IMR-90 (cell line): ENCODE results near the gene CAP2. TPM values are rescaled to one million over a fixed set of nuclear protein-coding genes. Genes with fewer than 3 reads are reported as not detected.

ENCODE experiments used
- ATAC-seq: fragments of 200-7000 bp; cut with Tn5 transposase; 2 replicates; pipeline ENCODE4 v1.9.1; 2020; ENCODE audit warnings: low read depth, mild to moderate bottlenecking, moderate library complexity
- BruUV-seq: library from RNA; stranded (reverse); fragments of 400-500 nt; replicated peaks from 2 replicates; lab custom pipeline; 2021; lab: Mats Ljungman, UMichigan
- CTCF ChIA-PET: fragments of 300-600 bp; formaldehyde crosslinking; extraction: SDS; loops from one replicate; lab custom pipeline; 2021; ENCODE audit warnings: antibody characterized with exemption; lab: Yijun Ruan, JAX
- POLR2A ChIA-PET: fragments of 300-600 bp; sonication (Branson Sonifier 250); formaldehyde crosslinking; loops from one replicate; lab custom pipeline; 2022; ENCODE audit warnings: antibody characterized with exemption; ENCODE audit not compliant: unreplicated experiment; lab: Charles Lee
- DNase-seq: peaks from one replicate; pipeline ENCODE4 v3.0.0; 2013
- H2AFZ ChIP-seq: replicated peaks from 2 replicates; pipeline ENCODE3; 2013; ENCODE audit warnings: low read length, mild to moderate bottlenecking; ENCODE audit not compliant: poor library complexity
- H2AK5ac ChIP-seq: 2 replicates; pipeline ENCODE4 v1.6.1; 2013; ENCODE audit warnings: low read depth, low read length, inconsistent platforms
- H2AK9ac ChIP-seq: replicated peaks from 2 replicates; pipeline ENCODE3; 2013; ENCODE audit warnings: mild to moderate bottlenecking, low read depth, low read length, moderate library complexity; ENCODE audit not compliant: poor library complexity
- H2BK120ac ChIP-seq: 2 replicates; pipeline ENCODE4 v1.6.1; 2013; ENCODE audit warnings: low read depth, low read length, inconsistent platforms
- H2BK15ac ChIP-seq: 3 replicates; pipeline ENCODE4 v1.6.1; 2013; ENCODE audit warnings: low read depth, low read length, inconsistent platforms
- H2BK20ac ChIP-seq: 2 replicates; pipeline ENCODE4 v1.6.1; 2013; ENCODE audit warnings: low read depth, mild to moderate bottlenecking, inconsistent platforms, low read length, moderate library complexity
- H2BK5ac ChIP-seq: 2 replicates; pipeline ENCODE4 v1.6.1; 2013; ENCODE audit warnings: mild to moderate bottlenecking, low read depth, low read length, inconsistent platforms; ENCODE audit not compliant: poor library complexity, severe bottlenecking
- H3K14ac ChIP-seq: replicated peaks from 2 replicates; pipeline ENCODE4 v1.6.1; 2013; ENCODE audit warnings: low read depth, low read length, inconsistent platforms
- H3K18ac ChIP-seq: 2 replicates; pipeline ENCODE4 v1.6.1; 2013; ENCODE audit warnings: low read depth, low read length, control low read depth
- H3K23ac ChIP-seq: 2 replicates; pipeline ENCODE4 v1.6.1; 2013; ENCODE audit warnings: low read depth, low read length, inconsistent platforms
- H3K27ac ChIP-seq: 2 replicates; pipeline ENCODE4 v1.5.1; 2013; ENCODE audit warnings: mild to moderate bottlenecking, control low read depth, low read length; ENCODE audit not compliant: insufficient read depth
- H3K27me3 ChIP-seq: 2 replicates; pipeline ENCODE4 v1.6.1; 2013; ENCODE audit warnings: low read length; ENCODE audit not compliant: control insufficient read depth, insufficient read depth
- H3K36me3 ChIP-seq: 2 replicates; pipeline ENCODE4 v1.6.1; 2013; ENCODE audit warnings: low read length, mixed read lengths; ENCODE audit not compliant: control insufficient read depth, insufficient read depth
- H3K4ac ChIP-seq: 2 replicates; pipeline ENCODE4 v1.6.1; 2013; ENCODE audit warnings: low read depth, low read length, inconsistent platforms
- H3K4me1 ChIP-seq: 2 replicates; pipeline ENCODE4 v1.6.1; 2013; ENCODE audit warnings: low read length, mixed read lengths; ENCODE audit not compliant: control insufficient read depth, insufficient read depth
- H3K4me2 ChIP-seq: 2 replicates; pipeline ENCODE4 v1.6.1; 2013; ENCODE audit warnings: low read depth, mild to moderate bottlenecking, control low read depth, low read length, moderate library complexity
- H3K4me3 ChIP-seq: 2 replicates; pipeline ENCODE4 v1.5.1; 2013; ENCODE audit warnings: low read depth, mild to moderate bottlenecking, control low read depth, low read length, moderate library complexity; ENCODE audit not compliant: insufficient read depth
- H3K56ac ChIP-seq: 2 replicates; pipeline ENCODE4 v1.6.1; 2013; ENCODE audit warnings: low read length, inconsistent platforms; ENCODE audit not compliant: insufficient read depth; ENCODE audit errors: extremely low read depth
- H3K79me1 ChIP-seq, 2 experiments: 2 replicates each; pipeline ENCODE4 v1.6.1; 2013; ENCODE audit warnings: low read length in 2 of 2, inconsistent platforms in 1 of 2, low read depth in 1 of 2
- H3K9ac ChIP-seq: 2 replicates; pipeline ENCODE4 v1.6.1; 2013; ENCODE audit warnings: low read depth, low read length, control low read depth
- H3K9me1 ChIP-seq: 2 replicates; pipeline ENCODE4 v1.6.1; 2013; ENCODE audit warnings: low read length, inconsistent platforms; ENCODE audit not compliant: insufficient read depth
- H3K9me3 ChIP-seq: 2 replicates; pipeline ENCODE4 v1.6.1; 2013; ENCODE audit warnings: low read length; ENCODE audit not compliant: control insufficient read depth, insufficient read depth
- H4K20me1 ChIP-seq: 2 replicates; pipeline ENCODE4 v1.6.1; 2013; ENCODE audit warnings: low read length, inconsistent platforms; ENCODE audit not compliant: insufficient read depth
- H4K5ac ChIP-seq: 2 replicates; pipeline ENCODE4 v1.6.1; 2013; ENCODE audit warnings: mild to moderate bottlenecking, low read depth, low read length, control low read depth
- H4K8ac ChIP-seq, 2 experiments: 2 replicates each; pipeline ENCODE4 v1.6.1; 2013; ENCODE audit warnings: low read depth in 2 of 2, low read length in 2 of 2, control low read depth in 1 of 2, inconsistent platforms in 1 of 2
- H4K91ac ChIP-seq: 2 replicates; pipeline ENCODE4 v1.6.1; 2013; ENCODE audit warnings: low read depth, low read length, inconsistent platforms; ENCODE audit not compliant: insufficient read depth
- BHLHE40 ChIP-seq: fragments of 150-350 bp; IDR thresholded peaks from 2 replicates; pipeline ENCODE4 v1.6.1; 2016; ENCODE audit warnings: mild to moderate bottlenecking, low read depth, low read length
- CEBPB ChIP-seq: IDR thresholded peaks from 2 replicates; pipeline ENCODE4 v1.6.1; 2012; ENCODE audit warnings: low read depth, low read length, improper control_type of control experiment
- CHD1 ChIP-seq: IDR thresholded peaks from 2 replicates; pipeline ENCODE4 v1.6.1; 2012; ENCODE audit warnings: low read depth, low read length, improper control_type of control experiment
- CTCF ChIP-seq: conservative IDR thresholded peaks from 2 replicates; pipeline ENCODE4 v1.5.1; 2012; ENCODE audit warnings: mild to moderate bottlenecking, low read depth, low read length, improper control_type of control experiment
- ELK1 ChIP-seq: fragments of 150-350 bp; IDR thresholded peaks from 2 replicates; pipeline ENCODE4 v1.6.1; 2016; ENCODE audit warnings: low read depth, mild to moderate bottlenecking, low read length, moderate library complexity, borderline replicate concordance
- FOS ChIP-seq: fragments of 150-350 bp; IDR thresholded peaks from 2 replicates; pipeline ENCODE4 v1.6.1; 2016; ENCODE audit warnings: low read depth, low read length
- MAFK ChIP-seq: IDR thresholded peaks from 2 replicates; pipeline ENCODE4 v1.6.1; 2012; ENCODE audit warnings: low read depth, low read length, improper control_type of control experiment
- MAZ ChIP-seq: IDR thresholded peaks from 2 replicates; pipeline ENCODE4 v1.6.1; 2012; ENCODE audit warnings: low read depth, mild to moderate bottlenecking, low read length, improper control_type of control experiment, moderate library complexity, borderline replicate concordance
- MXI1 ChIP-seq: IDR thresholded peaks from 2 replicates; pipeline ENCODE4 v1.6.1; 2012; ENCODE audit warnings: low read depth, mild to moderate bottlenecking, low read length, moderate library complexity, borderline replicate concordance
- NFE2L2 ChIP-seq: fragments of 150-350 bp; IDR thresholded peaks from 2 replicates; pipeline ENCODE4 v1.6.1; 2016; ENCODE audit warnings: low read depth, mild to moderate bottlenecking, low read length
- POLR2A ChIP-seq: IDR thresholded peaks from 2 replicates; pipeline ENCODE4 v1.6.1; 2012; ENCODE audit warnings: mild to moderate bottlenecking, low read depth, low read length
- RAD21 ChIP-seq: IDR thresholded peaks from 2 replicates; pipeline ENCODE4 v1.6.1; 2012; ENCODE audit warnings: low read length, improper control_type of control experiment
- RCOR1 ChIP-seq: IDR thresholded peaks from 2 replicates; pipeline ENCODE4 v1.6.1; 2012; ENCODE audit warnings: mild to moderate bottlenecking, low read length, improper control_type of control experiment; ENCODE audit not compliant: insufficient replicate concordance
- RFX5 ChIP-seq: IDR thresholded peaks from 2 replicates; pipeline ENCODE4 v1.8.0; 2012; ENCODE audit warnings: low read depth, mild to moderate bottlenecking, low read length, moderate library complexity
- SMC3 ChIP-seq: fragments of 150-350 bp; IDR thresholded peaks from 2 replicates; pipeline ENCODE4 v1.6.1; 2016; ENCODE audit warnings: low read depth, mild to moderate bottlenecking, antibody characterized with exemption, low read length, moderate library complexity
- USF2 ChIP-seq: fragments of 150-350 bp; IDR thresholded peaks from 2 replicates; pipeline ENCODE4 v1.6.1; 2017; ENCODE audit warnings: mild to moderate bottlenecking, antibody characterized with exemption, low read length, low read depth
- WGBS, 2 experiments: methylation state at CpG; one replicate each; pipeline versions ENCODE4 v1.1.5 to v1.1.7; 2013; ENCODE audit warnings: missing lambda C conversion rate in 2 of 2; ENCODE audit not compliant: insufficient read length in 1 of 2; ENCODE audit errors: extremely low coverage in 2 of 2; 5-methylcytosine and 5-hydroxymethylcytosine counted together
- dilution Hi-C: fragments of 300-500 bp; cut with HindIII; formaldehyde crosslinking; loops from one replicate; pipeline ENCODE4 v1.14.3; 2018; ENCODE audit warnings: low sequenced_read_pairs; ENCODE audit not compliant: unreplicated experiment
- in situ Hi-C: fragments of 300-500 bp; cut with MboI; formaldehyde crosslinking; loops from 3 replicates; pipeline ENCODE4 v1.14.3; 2019; ENCODE audit warnings: low sequenced_read_pairs, inconsistent platforms, mixed read lengths
- intact Hi-C: fragments of 100-400 bp; cut with micrococcal nuclease; formaldehyde crosslinking; loops from 2 replicates; pipeline ENCODE4 v1.10.0; 2022
- polyA plus RNA-seq, 3 experiments: library from polyadenylated mRNA; depleted of rRNA; stranded (reverse); fragments of >200 nt; gene quantifications; 2 replicates each; pipeline ENCODE4 v1.2.3, GENCODE V29; 2012; ENCODE audit warnings: low replicate concordance in 1 of 3
- total RNA-seq: library from RNA; depleted of rRNA; stranded (reverse); fragments of >200 nt; gene quantifications from 2 replicates; pipeline ENCODE4 v1.2.3, GENCODE V29; 2012

The CAP2 gene
- total and polyA plus RNA-seq, 2 of the 4 experiments (the other 2 are of a cell fraction), result 14.5 to 27.5 TPM

DNA sequence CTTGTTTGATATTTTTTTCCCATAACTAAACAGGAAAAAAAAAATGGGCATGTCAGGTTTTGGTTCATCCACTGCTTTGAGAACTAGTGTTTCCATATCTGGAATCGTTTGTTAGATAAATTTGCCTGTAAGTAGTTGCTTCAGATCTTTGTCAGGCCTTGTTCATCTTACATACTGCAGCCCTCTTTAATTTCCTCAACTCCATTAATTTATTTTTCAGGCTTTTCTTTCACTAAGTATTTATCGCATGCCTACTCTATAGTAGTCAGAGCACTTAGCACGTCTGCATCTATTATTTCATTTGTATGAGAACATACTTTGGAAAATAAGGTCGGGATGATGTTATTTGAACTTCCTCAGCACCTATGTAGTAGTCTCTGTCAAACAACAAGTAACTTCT lies 80.9 kb downstream of the CAP2 start:
- peaks cover 0 to 10% of the 10 kb centered on the region in 2 experiments; a peak in 3 of 4 replicates for H3K79me1 ChIP-seq
- peaks cover 4% of the 10 kb centered on the region; the same call in 1 of the 2 replicates for H4K20me1 ChIP-seq
- H3K9me1 ChIP-seq, result peaks cover 6% of the 10 kb centered on the region; the same call in 1 of the 2 replicates
- H2BK120ac ChIP-seq, result no peak overlapping the region
- H4K5ac ChIP-seq, result no peak overlapping the region
- no peak overlapping the region for H2AFZ ChIP-seq
- DNase-seq (no peak), ATAC-seq (no peak)
- H3K14ac ChIP-seq, result no peak overlapping the region
- no peak overlapping the region for H3K4me3 ChIP-seq
- no peak overlapping the region for H2BK20ac ChIP-seq
- no CpG with 5 or more reads among the region's 4 CpGs for WGBS, 2 experiments
- H3K18ac ChIP-seq, result no peak overlapping the region
- intact Hi-C loops, result no loop called here
- H3K4me2 ChIP-seq, result no peak overlapping the region
- peaks cover 11% of the 10 kb centered on the region for H3K4me1 ChIP-seq
- H2BK15ac ChIP-seq, result no peak overlapping the region
- no peak overlapping the region for H2AK9ac ChIP-seq
- H3K9ac ChIP-seq, result no peak overlapping the region
- no peak overlapping the region for H3K23ac ChIP-seq
- no peak overlapping the region for H2AK5ac ChIP-seq
- in situ Hi-C loops, result no loop called here
- H4K8ac ChIP-seq, result no peak overlapping the region
- H3K27ac ChIP-seq, result no peak overlapping the region
- TF ChIP-seq CEBPB (no peak), NFE2L2 (no peak), RFX5 (no peak), MAFK (no peak), BHLHE40 (no peak), CTCF (no peak), MAZ (no peak), CHD1 (no peak), RAD21 (no peak), RCOR1 (no peak), MXI1 (no peak), ELK1 (no peak), USF2 (no peak), POLR2A (no peak), FOS (no peak), SMC3 (no peak)
- H3K56ac ChIP-seq, result no peak overlapping the region
- dilution Hi-C loops, result no loop called here
- H3K27me3 ChIP-seq, result no peaks in the 10 kb centered on the region
- ChIA-PET POLR2A (no interaction called here), CTCF (no interaction called here)
- H3K36me3 ChIP-seq, result no peaks in the 10 kb centered on the region
- H3K9me3 ChIP-seq, result no peaks in the 10 kb centered on the region
- no peak overlapping the region for H4K91ac ChIP-seq
- H2BK5ac ChIP-seq, result no peak overlapping the region
- BruUV-seq, result no TSS peak
- no peak overlapping the region for H3K4ac ChIP-seq
